AG09319 (cell line): ENCODE measurements around the gene CAPN14.

Source experiments
- DNase-seq: peaks from one replicate; pipeline ENCODE4 v3.0.0-alpha.2; 2010; ENCODE audit warnings: low read depth; ENCODE audit errors: extremely low read depth
- TF ChIP-seq, protein P1 (sequence below): IDR thresholded peaks from 2 replicates; pipeline ENCODE4 v1.5.1; 2011; ENCODE audit warnings: low read depth, mild to moderate bottlenecking, inconsistent platforms, low read length, moderate library complexity

CAPN14 gene

GRCh38 chr2:31140151-31140550 is 77.2 kb downstream of the CAPN14 start:
- TF ChIP-seq, protein P1, sequence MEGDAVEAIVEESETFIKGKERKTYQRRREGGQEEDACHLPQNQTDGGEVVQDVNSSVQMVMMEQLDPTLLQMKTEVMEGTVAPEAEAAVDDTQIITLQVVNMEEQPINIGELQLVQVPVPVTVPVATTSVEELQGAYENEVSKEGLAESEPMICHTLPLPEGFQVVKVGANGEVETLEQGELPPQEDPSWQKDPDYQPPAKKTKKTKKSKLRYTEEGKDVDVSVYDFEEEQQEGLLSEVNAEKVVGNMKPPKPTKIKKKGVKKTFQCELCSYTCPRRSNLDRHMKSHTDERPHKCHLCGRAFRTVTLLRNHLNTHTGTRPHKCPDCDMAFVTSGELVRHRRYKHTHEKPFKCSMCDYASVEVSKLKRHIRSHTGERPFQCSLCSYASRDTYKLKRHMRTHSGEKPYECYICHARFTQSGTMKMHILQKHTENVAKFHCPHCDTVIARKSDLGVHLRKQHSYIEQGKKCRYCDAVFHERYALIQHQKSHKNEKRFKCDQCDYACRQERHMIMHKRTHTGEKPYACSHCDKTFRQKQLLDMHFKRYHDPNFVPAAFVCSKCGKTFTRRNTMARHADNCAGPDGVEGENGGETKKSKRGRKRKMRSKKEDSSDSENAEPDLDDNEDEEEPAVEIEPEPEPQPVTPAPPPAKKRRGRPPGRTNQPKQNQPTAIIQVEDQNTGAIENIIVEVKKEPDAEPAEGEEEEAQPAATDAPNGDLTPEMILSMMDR: no peak
- DNase-seq: no peak

DNA sequence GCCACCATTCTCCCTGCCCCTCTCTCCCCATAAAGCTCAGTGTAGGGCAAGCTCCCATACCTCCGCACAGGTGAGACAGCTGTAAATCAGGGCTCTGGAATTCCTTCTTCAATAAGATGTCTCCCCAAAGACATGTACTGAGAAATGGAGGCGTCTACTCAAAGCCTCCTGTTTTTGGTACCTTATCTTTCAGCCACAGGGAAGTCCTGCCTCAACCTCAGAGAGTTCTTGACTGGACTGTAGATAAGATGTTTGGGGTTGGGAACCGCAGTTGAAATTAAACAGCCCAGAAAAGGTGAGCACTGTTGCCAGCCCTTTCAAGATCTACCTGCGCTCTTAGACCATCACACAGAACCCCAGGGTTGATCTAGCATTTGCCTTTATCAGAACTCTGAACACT is 77.6 kb downstream of the CAPN14 start:
- TF ChIP-seq, protein P1: no peak
- DNase-seq: no peak

DNA sequence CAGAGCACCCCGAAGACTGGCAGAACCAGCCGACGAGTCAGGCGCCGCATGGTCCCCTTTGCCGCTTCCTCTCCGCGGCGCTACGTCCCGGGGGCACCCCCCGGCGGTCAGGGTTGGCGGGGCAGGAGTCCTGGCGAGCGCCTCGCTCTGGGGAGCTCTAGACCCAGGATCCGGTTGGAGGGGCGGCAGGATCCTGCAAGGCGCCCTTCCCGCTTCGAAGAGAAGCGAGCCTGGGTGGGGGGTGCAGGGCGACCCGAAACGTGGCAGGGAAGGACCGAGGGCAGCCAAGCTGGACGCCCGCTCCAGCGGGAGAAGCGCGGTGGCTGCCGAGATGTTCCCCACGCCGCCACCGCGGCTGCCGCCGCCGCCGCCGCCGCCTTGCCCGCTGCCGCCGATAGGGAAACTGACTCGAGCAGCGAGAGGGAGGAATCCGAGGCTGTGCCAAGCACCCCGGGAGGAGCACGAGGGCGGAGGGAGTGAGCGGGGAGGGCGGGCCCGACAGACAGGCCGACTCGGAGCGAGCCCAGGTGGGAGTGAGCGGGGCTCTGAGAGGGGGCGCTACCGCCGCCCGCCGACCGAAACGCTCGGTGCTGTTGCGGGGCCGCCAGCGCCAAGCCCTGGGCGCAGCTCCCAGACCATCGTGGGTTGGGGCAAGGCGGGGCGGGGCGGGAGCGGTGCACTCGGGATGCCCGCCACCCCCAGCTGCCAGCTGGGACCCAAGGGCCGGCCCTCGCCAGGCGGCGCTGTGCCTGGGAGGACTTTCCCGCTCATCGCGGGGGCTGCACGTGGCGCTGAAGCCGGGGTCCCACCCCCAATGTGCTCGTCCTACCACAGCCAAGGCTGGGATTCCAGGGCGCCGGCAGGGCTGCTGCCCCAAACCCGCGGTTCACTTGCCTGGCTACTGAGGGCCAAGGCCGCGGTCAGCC is 79.0 kb downstream of the CAPN14 start, which contains the start of gene GALNT14:
TSS of gene GALNT14 (minus strand) at position 404 of the 926 bp plus-strand sequence. CDS start at position 50, 354 bp downstream.
- peak; percentile 45 for DNase-seq
- TF ChIP-seq, protein P1: peak; percentile 81

GRCh38 chr2:31137211-31138036 is 79.9 kb downstream of the CAPN14 start:
- TF ChIP-seq, protein P1: no peak; the same call in 1 of the 2 replicates
- DNase-seq: peak; percentile 5

GRCh38 chr2:31136732-31137131 is 80.6 kb downstream of the CAPN14 start:
- no peak for DNase-seq
- TF ChIP-seq, protein P1: no peak

DNA sequence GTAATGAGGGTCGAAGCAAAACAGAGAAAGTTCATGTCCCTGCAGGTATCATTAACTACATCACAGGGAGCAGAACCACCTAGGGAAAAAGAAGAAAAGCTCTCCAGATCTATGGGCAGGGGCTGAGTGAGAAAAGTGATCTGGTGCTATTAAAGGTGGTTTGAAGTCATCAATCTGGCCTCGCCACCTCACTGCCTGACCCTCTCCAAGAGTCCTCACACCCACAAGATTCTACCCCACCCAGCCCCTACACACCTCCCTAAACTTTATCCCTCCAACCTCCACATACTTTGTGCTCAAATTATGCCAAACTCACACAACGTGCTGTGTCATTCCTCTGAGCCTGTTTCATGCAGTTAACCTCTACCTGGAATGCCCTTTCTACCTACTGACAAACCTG is 81.3 kb downstream of the CAPN14 start:
- no peak for DNase-seq
- TF ChIP-seq, protein P1: no peak
